Thoracic aorta (tissue), 2 donors: ENCODE data around the gene ISG15. TPM values are rescaled to one million over a fixed set of nuclear protein-coding genes. Genes with fewer than 3 reads are reported as not detected.

Source experiments
- ATAC-seq: fragments of 150-250 bp; one replicate; pipeline ENCODE4 v1.8.0; 2017; ENCODE audit warnings: low read depth; ENCODE audit not compliant: insufficient number of reproducible peaks, low FRiP score
- DNase-seq: peaks from one replicate; pipeline ENCODE4 v3.0.0-alpha.2; 2020; ENCODE audit warnings: low spot score
- H3K27ac ChIP-seq, 2 donors: fragments of 200-600 bp; sonication (generic); 1 replicate in 1 of 2; 2 replicates in 1 of 2; pipeline ENCODE4 v1.5.1; 2016; ENCODE audit warnings: mild to moderate bottlenecking in 2 of 2, moderate library complexity in 2 of 2
- H3K27me3 ChIP-seq: fragments of 200-600 bp; sonication (generic); replicated peaks from 2 replicates; pipeline ENCODE4 v1.6.0; 2016; ENCODE audit warnings: mild to moderate bottlenecking; ENCODE audit not compliant: insufficient read depth
- H3K36me3 ChIP-seq: fragments of 200-600 bp; sonication (generic); one replicate; pipeline ENCODE4 v1.5.1; 2016
- H3K4me1 ChIP-seq, 2 donors: fragments of 200-600 bp; sonication (generic); 1 replicate in 1 of 2; 2 replicates in 1 of 2; pipeline versions ENCODE4 v1.5.1 to v1.6.0; 2016; ENCODE audit warnings: low read depth in 2 of 2, mild to moderate bottlenecking in 1 of 2; ENCODE audit not compliant: control insufficient read depth in 1 of 2
- H3K4me3 ChIP-seq: fragments of 200-600 bp; sonication (generic); 2 replicates; pipeline ENCODE4 v1.5.1; 2016; ENCODE audit warnings: mild to moderate bottlenecking
- H3K9me3 ChIP-seq: fragments of 200-600 bp; sonication (generic); 2 replicates; pipeline ENCODE4 v1.5.1; 2016
- total RNA-seq, 2 donors: library from RNA; depleted of rRNA; stranded (reverse); fragments of >200 nt; gene quantifications; one replicate each; pipeline versions ENCODE4 v1.1.0 to v1.2.3, GENCODE V29; 2016
- TF ChIP-seq, protein P1 (sequence below): fragments of 200-600 bp; sonication (generic); IDR thresholded peaks from one replicate; pipeline ENCODE4 v1.5.1; 2019; ENCODE audit warnings: antibody characterized with exemption

Gene ISG15
- total RNA-seq, 2 donors from 2014 or later: 31.5 to 104 TPM

DNA sequence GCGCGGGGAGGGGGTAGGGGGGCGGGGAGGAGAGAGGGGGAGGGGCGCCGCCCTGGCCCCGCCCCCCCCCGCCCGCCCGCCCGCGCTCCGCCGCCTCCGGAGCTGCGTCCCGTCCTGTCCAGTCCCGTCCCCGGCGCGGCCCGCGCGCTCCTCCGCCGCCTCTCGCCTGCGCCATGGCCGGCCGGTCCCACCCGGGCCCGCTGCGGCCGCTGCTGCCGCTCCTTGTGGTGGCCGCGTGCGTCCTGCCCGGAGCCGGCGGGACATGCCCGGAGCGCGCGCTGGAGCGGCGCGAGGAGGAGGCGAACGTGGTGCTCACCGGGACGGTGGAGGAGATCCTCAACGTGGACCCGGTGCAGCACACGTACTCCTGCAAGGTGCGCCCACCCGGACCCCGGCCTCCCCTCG lies 6.7 kb downstream of the ISG15 start, which contains the start of gene AGRN:
Gene AGRN, plus strand, starts transcription at position 121 of the 405 bp plus-strand sequence. Its CDS starts 53 bp downstream, at position 174.
- Histone ChIP-seq H3K27ac (no peak within 1 kb of the TSS), H3K36me3 (no peaks in the 10 kb centered on the region), H3K4me3 (peak within 1 kb of the TSS; percentile 86), H3K9me3 (no peaks in the 10 kb centered on the region), H3K4me1 (peaks cover 8 to 17% of the 10 kb centered on the region in 2 donors), H3K27me3 (no peaks in the 10 kb centered on the region)
- ATAC-seq (no peak), DNase-seq (no peak)
- TF ChIP-seq, protein P1, sequence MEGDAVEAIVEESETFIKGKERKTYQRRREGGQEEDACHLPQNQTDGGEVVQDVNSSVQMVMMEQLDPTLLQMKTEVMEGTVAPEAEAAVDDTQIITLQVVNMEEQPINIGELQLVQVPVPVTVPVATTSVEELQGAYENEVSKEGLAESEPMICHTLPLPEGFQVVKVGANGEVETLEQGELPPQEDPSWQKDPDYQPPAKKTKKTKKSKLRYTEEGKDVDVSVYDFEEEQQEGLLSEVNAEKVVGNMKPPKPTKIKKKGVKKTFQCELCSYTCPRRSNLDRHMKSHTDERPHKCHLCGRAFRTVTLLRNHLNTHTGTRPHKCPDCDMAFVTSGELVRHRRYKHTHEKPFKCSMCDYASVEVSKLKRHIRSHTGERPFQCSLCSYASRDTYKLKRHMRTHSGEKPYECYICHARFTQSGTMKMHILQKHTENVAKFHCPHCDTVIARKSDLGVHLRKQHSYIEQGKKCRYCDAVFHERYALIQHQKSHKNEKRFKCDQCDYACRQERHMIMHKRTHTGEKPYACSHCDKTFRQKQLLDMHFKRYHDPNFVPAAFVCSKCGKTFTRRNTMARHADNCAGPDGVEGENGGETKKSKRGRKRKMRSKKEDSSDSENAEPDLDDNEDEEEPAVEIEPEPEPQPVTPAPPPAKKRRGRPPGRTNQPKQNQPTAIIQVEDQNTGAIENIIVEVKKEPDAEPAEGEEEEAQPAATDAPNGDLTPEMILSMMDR: no peak

DNA sequence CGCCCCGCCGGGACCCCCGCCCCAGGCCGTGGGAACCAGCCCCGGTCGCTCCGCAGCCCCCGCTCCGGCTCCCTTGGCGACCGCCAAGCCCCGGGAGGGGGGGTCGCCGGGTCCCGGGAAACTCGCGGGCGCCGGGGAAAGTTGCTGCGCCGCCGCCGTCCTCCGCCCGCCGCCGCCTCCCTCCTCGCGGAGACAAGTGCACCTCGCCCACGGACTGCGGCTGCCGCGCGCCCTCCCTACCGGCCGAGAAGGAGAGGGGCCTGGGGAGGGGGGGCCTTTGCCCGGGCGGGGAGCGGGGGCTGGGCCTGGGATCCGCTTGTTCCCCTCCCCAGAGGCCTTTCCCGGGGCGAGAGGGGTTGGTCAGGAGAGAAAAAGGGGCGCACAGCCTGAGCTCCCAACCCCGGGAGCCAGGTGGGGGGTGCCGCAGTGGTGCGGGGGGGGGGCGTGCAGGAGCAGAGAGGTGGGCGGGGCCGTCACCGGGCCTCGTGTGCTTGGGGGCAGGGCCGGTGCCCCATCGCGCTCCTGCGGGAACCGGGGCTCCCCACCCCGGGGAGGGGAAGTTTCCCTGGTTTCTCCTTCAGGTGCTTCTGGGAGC lies 7.2 kb downstream of the ISG15 start:
- H3K36me3 ChIP-seq: no peaks in the 10 kb centered on the region
- peaks cover 8 to 17% of the 10 kb centered on the region in 2 donors for H3K4me1 ChIP-seq
- no peaks in the 10 kb centered on the region for H3K27me3 ChIP-seq
- no peak for ATAC-seq
- H3K27ac ChIP-seq: no peak overlapping the region
- DNase-seq: no peak
- H3K9me3 ChIP-seq: no peaks in the 10 kb centered on the region
- peak overlapping the region; percentile 86 for H3K4me3 ChIP-seq
- TF ChIP-seq, protein P1: no peak

DNA sequence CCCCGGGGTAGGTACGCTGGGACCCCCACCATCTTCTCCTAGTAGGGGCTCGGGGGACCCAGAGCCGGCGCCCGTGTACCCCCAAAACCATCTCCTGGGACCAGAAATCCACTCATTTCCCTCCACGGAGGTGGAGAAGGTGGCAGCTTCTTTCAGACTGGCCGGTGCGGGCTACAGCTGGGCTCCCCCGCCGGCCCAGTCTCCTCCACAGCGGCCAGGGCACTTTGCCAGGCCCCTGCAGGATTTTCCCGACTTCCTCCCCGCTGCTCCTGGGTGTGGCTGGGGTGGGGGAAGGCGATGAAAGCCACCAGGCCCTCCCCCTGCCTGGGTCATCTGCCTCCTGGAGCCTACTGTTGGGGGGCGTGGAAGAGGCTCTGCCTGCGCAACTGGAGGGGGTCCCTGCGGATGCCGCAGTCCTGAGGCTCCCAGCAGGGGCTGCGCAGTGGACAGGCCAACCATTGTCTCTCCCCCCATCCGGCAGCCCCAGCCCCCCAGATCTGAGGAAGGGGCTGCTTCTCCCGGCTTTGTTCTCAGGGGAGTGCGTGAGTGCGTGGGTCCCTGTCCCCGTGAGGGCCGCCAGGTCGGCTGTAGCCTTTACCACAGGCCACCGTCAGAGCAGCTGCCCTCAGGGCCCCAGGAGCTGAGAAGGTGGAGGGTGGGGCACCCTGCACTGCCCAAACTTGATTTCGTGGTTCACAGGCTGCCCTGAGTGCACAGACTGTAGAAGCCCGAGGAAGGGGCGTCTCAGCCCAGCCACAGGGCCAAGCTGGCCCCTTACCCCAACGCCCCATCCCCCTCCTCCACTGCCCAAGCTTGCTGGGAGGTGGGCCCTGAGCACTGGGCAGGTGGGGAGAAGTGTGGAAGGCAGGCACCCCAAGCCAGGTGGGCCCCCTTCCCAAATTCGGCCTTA lies 8.0 kb downstream of the ISG15 start:
- Histone ChIP-seq H3K9me3 (no peaks in the 10 kb centered on the region), H3K4me1 (peaks cover 8 to 17% of the 10 kb centered on the region in 2 donors), H3K36me3 (no peaks in the 10 kb centered on the region), H3K27ac (no peak overlapping the region), H3K27me3 (no peaks in the 10 kb centered on the region), H3K4me3 (peak overlapping the region; percentile 86)
- TF ChIP-seq, protein P1: no peak
- ATAC-seq: no peak
- DNase-seq: no peak

DNA sequence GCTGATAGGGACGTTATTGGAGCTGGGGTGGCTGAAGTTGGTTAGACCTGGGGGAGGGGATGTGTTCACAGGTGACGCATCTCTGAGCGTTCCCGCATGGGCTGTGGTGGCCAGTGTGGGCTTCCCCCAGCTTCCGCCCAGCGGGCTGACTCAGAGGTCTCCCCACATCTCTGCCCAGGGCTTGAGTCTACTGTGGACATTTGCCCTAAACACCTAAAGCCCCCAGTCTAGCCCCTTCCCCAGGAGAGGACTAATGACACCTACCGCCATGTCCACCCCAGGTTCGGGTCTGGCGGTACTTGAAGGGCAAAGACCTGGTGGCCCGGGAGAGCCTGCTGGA lies 8.6 kb downstream of the ISG15 start:
- peaks cover 8 to 17% of the 10 kb centered on the region in 2 donors for H3K4me1 ChIP-seq
- no peak overlapping the region for H3K27ac ChIP-seq
- H3K27me3 ChIP-seq: no peaks in the 10 kb centered on the region
- H3K36me3 ChIP-seq: no peaks in the 10 kb centered on the region
- H3K4me3 ChIP-seq: no peak overlapping the region
- no peaks in the 10 kb centered on the region for H3K9me3 ChIP-seq
- no peak for DNase-seq
- ATAC-seq: no peak
- TF ChIP-seq, protein P1: no peak

DNA sequence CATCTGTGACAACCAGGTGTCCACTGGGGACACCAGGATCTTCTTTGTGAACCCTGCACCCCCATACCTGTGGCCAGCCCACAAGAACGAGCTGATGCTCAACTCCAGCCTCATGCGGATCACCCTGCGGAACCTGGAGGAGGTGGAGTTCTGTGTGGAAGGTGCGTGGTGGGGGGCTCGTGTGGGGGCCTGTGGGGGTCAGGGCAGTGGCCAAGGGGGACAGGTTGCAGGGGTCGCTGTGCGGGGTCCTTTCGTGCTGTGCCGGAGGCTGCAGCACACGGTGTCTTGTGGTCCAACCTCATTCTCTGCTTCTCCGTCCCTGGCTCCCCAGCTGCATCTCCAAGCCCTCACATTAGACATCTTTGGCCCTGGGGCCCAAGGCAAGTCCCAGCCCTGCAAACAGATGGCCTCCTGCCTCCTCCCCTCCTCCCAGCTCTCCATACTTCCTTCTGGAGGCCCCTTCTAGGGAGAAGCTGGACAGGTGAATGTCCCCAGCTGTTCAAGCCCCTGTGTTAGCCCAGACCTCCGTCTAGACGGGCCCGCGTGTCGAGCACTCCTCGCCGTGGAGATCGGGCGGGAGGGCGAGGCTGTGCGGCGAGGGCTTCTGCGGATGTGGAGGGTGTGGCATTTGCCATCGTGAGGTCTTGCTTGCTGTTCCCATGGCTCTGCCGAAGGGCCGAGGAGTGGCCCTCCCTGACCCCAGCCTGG lies 9.2 kb downstream of the ISG15 start:
- no peaks in the 10 kb centered on the region for H3K36me3 ChIP-seq
- H3K4me3 ChIP-seq: no peak overlapping the region
- no peak for ATAC-seq
- H3K9me3 ChIP-seq: no peaks in the 10 kb centered on the region
- DNase-seq: no peak
- TF ChIP-seq, protein P1: no peak
- H3K27me3 ChIP-seq: no peaks in the 10 kb centered on the region
- peaks cover 8 to 17% of the 10 kb centered on the region in 2 donors for H3K4me1 ChIP-seq
- no peak overlapping the region for H3K27ac ChIP-seq
